Stomach smooth muscle (tissue), 2 donors: ENCODE results near the gene RHOBTB3.
"Not testable (repeated sequence)": the region's sequence is repeated elsewhere in the genome, so short reads cannot be mapped to it uniquely, and the experiment has no call there.

ENCODE experiments used
- H3K27ac ChIP-seq: one replicate; pipeline ENCODE4 v1.7.0; 2013; ENCODE audit warnings: mild to moderate bottlenecking, low read length, inconsistent platforms
- H3K27me3 ChIP-seq, 2 donors: one replicate each; pipeline ENCODE4 v1.7.0; 2013; ENCODE audit warnings: low read length in 2 of 2; ENCODE audit not compliant: insufficient read depth in 2 of 2, control insufficient read depth in 1 of 2
- H3K36me3 ChIP-seq, 2 donors: one replicate each; pipeline ENCODE4 v1.7.0; 2013; ENCODE audit warnings: low read length in 2 of 2; ENCODE audit not compliant: control insufficient read depth in 2 of 2, insufficient read depth in 2 of 2
- H3K4me1 ChIP-seq: one replicate; pipeline ENCODE4 v1.7.0; 2013; ENCODE audit warnings: low read length; ENCODE audit not compliant: control insufficient read depth, insufficient read depth
- H3K4me3 ChIP-seq, 2 donors: one replicate each; pipeline ENCODE4 v1.7.0; 2013; ENCODE audit warnings: low read length in 2 of 2
- H3K9ac ChIP-seq, 2 donors: one replicate each; pipeline ENCODE4 v1.7.0; 2013; ENCODE audit warnings: low read length in 2 of 2, mild to moderate bottlenecking in 1 of 2
- H3K9me3 ChIP-seq, 2 donors: one replicate each; pipeline ENCODE4 v1.7.0; 2013; ENCODE audit warnings: low read length in 2 of 2; ENCODE audit not compliant: control insufficient read depth in 2 of 2
- donor health status: healthy.
- donor health status: Pancreatic carcinoma.

RHOBTB3 gene

GRCh38 chr5:95836971-95837370 is 105.8 kb downstream of the RHOBTB3 start:
- H3K4me1 ChIP-seq, H3K36me3 ChIP-seq, H3K9me3 ChIP-seq, H3K27ac ChIP-seq, H3K9ac ChIP-seq, H3K4me3 ChIP-seq, H3K27me3 ChIP-seq: not testable (repeated sequence)

DNA sequence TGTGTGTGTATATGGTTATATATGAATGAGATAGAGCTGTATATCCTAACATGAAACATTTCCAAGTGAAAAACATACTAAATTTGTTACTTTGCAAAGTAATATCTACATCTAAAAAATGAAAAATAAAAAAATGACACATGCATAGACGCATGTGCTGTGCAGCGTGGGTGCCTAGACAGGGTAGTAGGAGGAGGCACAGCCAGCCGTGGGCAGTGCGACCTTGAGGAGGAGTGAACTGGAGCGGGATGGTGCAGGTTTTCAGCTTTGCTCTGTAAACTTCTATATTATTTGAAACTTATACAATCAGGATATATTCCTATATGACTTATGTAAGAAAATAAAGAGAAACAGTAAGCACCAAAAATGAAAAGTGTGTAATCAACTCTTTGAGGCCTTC is 106.4 kb downstream of the RHOBTB3 start:
- H3K9me3 ChIP-seq = no peaks in the 10 kb centered on the region
- H3K4me3 ChIP-seq = no peak overlapping the region
- H3K4me1 ChIP-seq = peaks cover 3% of the 10 kb centered on the region
- H3K9ac ChIP-seq = no peak overlapping the region
- no peaks in the 10 kb centered on the region for H3K27me3 ChIP-seq
- H3K27ac ChIP-seq = no peak overlapping the region
- no peaks in the 10 kb centered on the region for H3K36me3 ChIP-seq

DNA sequence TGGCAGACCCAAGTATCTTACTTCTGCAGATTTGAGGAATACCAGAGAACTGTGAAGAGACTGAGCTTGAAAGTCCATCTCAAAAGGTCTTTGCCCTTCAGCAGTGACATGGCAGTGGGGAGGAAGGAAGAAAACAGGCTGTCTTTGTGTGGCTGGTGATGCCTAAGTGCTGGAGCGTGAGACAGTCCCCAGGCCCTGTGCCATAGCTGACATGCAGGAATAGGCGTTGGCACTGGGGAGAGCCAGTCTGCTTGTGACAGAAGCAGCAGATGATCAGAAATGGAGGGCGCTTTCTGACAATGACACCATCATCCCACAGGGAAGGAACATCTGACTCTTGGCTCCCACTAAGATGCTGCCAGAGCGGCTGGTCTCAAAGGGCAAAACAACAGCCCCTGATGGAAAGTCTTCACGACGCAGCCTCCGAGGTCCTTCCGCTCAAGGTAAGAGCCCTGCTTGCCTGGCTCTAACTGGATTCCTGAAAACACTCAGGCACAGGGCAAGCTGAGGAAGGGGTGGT is 106.9 kb downstream of the RHOBTB3 start:
- Histone ChIP-seq H3K27ac (no peak overlapping the region), H3K9ac (no peak overlapping the region), H3K36me3 (no peaks in the 10 kb centered on the region), H3K4me3 (no peak overlapping the region), H3K9me3 (no peaks in the 10 kb centered on the region), H3K27me3 (no peaks in the 10 kb centered on the region), H3K4me1 (peaks cover 3% of the 10 kb centered on the region)

GRCh38 chr5:95838556-95838955 is 107.4 kb downstream of the RHOBTB3 start:
- Histone ChIP-seq H3K27ac (no peak overlapping the region), H3K9ac (no peak overlapping the region), H3K9me3 (no peaks in the 10 kb centered on the region), H3K4me3 (no peak overlapping the region), H3K4me1 (peaks cover 3% of the 10 kb centered on the region), H3K27me3 (no peaks in the 10 kb centered on the region), H3K36me3 (no peaks in the 10 kb centered on the region)

DNA sequence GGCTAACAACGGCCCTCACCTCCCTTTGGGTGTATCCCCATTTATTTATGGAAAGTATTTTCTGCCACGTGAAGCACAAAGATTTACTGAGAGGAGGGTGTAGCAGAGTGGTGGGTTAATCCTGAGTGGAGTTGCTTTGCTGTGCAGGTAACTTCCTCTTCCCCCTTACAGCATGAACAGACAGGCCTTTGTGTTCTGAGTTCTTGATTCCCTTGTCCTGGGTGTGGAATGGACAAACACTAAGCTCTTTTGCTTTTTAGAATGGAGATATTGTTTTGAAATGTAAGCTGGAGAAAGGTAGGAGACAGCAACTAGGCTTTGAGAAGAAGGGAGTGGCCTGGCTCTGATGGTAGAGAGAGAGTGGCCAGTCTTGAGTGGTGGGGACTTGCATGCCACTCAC is 108.5 kb downstream of the RHOBTB3 start:
- H3K4me3 ChIP-seq = no peak overlapping the region
- no peaks in the 10 kb centered on the region for H3K9me3 ChIP-seq
- no peak overlapping the region for H3K27ac ChIP-seq
- no peaks in the 10 kb centered on the region for H3K36me3 ChIP-seq
- H3K27me3 ChIP-seq = no peaks in the 10 kb centered on the region
- H3K9ac ChIP-seq = no peak overlapping the region
- peaks cover 3% of the 10 kb centered on the region for H3K4me1 ChIP-seq

- Histone ChIP-seq H3K27me3 (no peaks in the 10 kb centered on the region), H3K9ac (no peak overlapping the region), H3K36me3 (no peaks in the 10 kb centered on the region), H3K27ac (no peak overlapping the region), H3K4me3 (no peak overlapping the region), H3K9me3 (no peaks in the 10 kb centered on the region), H3K4me1 (no peaks in the 10 kb centered on the region)
Observed at GRCh38 chr5:95840956-95841705, 110.0 kb downstream of the RHOBTB3 start.

GRCh38 chr5:95841914-95842812 is 111.0 kb downstream of the RHOBTB3 start:
- H3K36me3 ChIP-seq = no peaks in the 10 kb centered on the region
- no peaks in the 10 kb centered on the region for H3K4me1 ChIP-seq
- no peaks in the 10 kb centered on the region for H3K9me3 ChIP-seq
- H3K4me3 ChIP-seq = no peak overlapping the region
- no peaks in the 10 kb centered on the region for H3K27me3 ChIP-seq
- no peak overlapping the region for H3K27ac ChIP-seq
- H3K9ac ChIP-seq = no peak overlapping the region

- Histone ChIP-seq H3K36me3 (no peaks in the 10 kb centered on the region), H3K9ac (no peak overlapping the region), H3K4me1 (no peaks in the 10 kb centered on the region), H3K27ac (no peak overlapping the region), H3K4me3 (no peak overlapping the region), H3K27me3 (no peaks in the 10 kb centered on the region), H3K9me3 (no peaks in the 10 kb centered on the region)
Observed at GRCh38 chr5:95842854-95843544, 111.9 kb downstream of the RHOBTB3 start.

- no peak overlapping the region for H3K27ac ChIP-seq
- no peaks in the 10 kb centered on the region for H3K27me3 ChIP-seq
- no peaks in the 10 kb centered on the region for H3K9me3 ChIP-seq
- no peak overlapping the region for H3K4me3 ChIP-seq
- no peaks in the 10 kb centered on the region for H3K36me3 ChIP-seq
- H3K4me1 ChIP-seq = no peaks in the 10 kb centered on the region
- no peak overlapping the region for H3K9ac ChIP-seq
Observed at GRCh38 chr5:95843733-95844223, 112.6 kb downstream of the RHOBTB3 start.

DNA sequence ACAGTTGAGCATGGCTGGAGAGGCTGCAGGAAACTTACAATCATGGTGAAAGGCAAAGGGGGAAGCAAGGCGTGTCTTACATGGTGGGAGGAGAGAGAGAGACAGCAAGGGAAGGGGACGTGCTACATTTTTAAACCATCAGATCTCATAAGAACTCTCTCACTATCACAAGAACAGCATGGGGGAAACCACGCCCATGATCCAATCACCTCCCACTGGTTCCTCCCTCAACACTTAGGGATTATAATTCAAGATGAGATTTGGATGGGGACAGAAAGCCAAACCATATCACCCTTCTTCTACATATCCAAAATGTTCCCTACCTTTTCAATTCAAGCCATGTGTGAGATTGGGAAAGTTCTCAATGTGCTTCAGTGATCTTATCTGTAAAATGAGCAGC is 114.3 kb downstream of the RHOBTB3 start:
- Histone ChIP-seq H3K36me3 (no peaks in the 10 kb centered on the region), H3K9ac (no peak overlapping the region), H3K4me3 (no peak overlapping the region), H3K4me1 (no peaks in the 10 kb centered on the region), H3K27me3 (no peaks in the 10 kb centered on the region), H3K9me3 (no peaks in the 10 kb centered on the region), H3K27ac (no peak overlapping the region)
